Smooth muscle cell (in vitro differentiated cells): Measurements from ENCODE around the gene SGCG. TPM values are rescaled to one million over a fixed set of nuclear protein-coding genes. Genes with fewer than 3 reads are reported as not detected.

Source experiments
- DNase-seq: peaks from one replicate; lab custom pipeline; 2025; ENCODE audit not compliant: unreplicated experiment; lab: John Stamatoyannopoulos, UW
- H2AFZ ChIP-seq: fragments of 200-600 bp; sonication (generic); 2 replicates; pipeline ENCODE4 v1.6.0; 2016; ENCODE audit warnings: antibody characterized with exemption, low read depth, mild to moderate bottlenecking
- H3F3A ChIP-seq: fragments of 200-600 bp; sonication (generic); 2 replicates; pipeline ENCODE4 v1.6.0; 2017; ENCODE audit warnings: antibody characterized with exemption, low read depth
- H3K27ac ChIP-seq: fragments of 200-600 bp; sonication (generic); 2 replicates; pipeline ENCODE4 v1.5.1; 2016; ENCODE audit warnings: low read depth, mild to moderate bottlenecking
- H3K27me3 ChIP-seq: fragments of 200-600 bp; sonication (generic); 2 replicates; pipeline ENCODE4 v1.6.1; 2016; ENCODE audit warnings: low read depth, mild to moderate bottlenecking
- H3K36me3 ChIP-seq: fragments of 200-600 bp; sonication (generic); 2 replicates; pipeline ENCODE4 v1.5.1; 2016; ENCODE audit warnings: low read depth
- H3K4me1 ChIP-seq: fragments of 200-600 bp; sonication (generic); 2 replicates; pipeline ENCODE4 v1.5.1; 2016; ENCODE audit warnings: low read depth
- H3K4me2 ChIP-seq: fragments of 200-600 bp; sonication (generic); 2 replicates; pipeline ENCODE4 v1.6.0; 2016; ENCODE audit warnings: mild to moderate bottlenecking
- H3K4me3 ChIP-seq: fragments of 200-600 bp; sonication (generic); 2 replicates; pipeline ENCODE4 v1.5.1; 2016; ENCODE audit warnings: mild to moderate bottlenecking
- H3K79me2 ChIP-seq: fragments of 200-600 bp; sonication (generic); 2 replicates; pipeline ENCODE4 v1.6.0; 2016; ENCODE audit warnings: low read depth, mild to moderate bottlenecking
- H3K9ac ChIP-seq: fragments of 200-600 bp; sonication (generic); 2 replicates; pipeline ENCODE4 v1.6.0; 2016; ENCODE audit warnings: low read depth
- H3K9me3 ChIP-seq: fragments of 200-600 bp; sonication (generic); replicated peaks from 2 replicates; pipeline ENCODE4 v1.5.1; 2016; ENCODE audit warnings: low read depth
- H4K20me1 ChIP-seq: fragments of 200-600 bp; sonication (generic); 2 replicates; pipeline ENCODE4 v1.6.0; 2016; ENCODE audit warnings: low read depth
- WGBS: methylation state at CpG from one replicate; pipeline ENCODE4 v1.1.7; 2016; ENCODE audit warnings: low lambda C conversion rate; 5-methylcytosine and 5-hydroxymethylcytosine counted together
- polyA plus RNA-seq: library from polyadenylated mRNA; unstranded; fragments of >200 nt; fragmentation: Nextera tagmentation; extraction: Ambion mirVana; gene quantifications from 2 replicates; pipeline ENCODE4 v1.2.1, GENCODE V29; 2016
- total RNA-seq: library from RNA; depleted of rRNA; stranded (reverse); fragments of >200 nt; gene quantifications from 2 replicates; pipeline ENCODE4 v1.2.3, GENCODE V29; 2014
- TF ChIP-seq, protein P1 (sequence below): fragments of 200-600 bp; sonication (generic); IDR thresholded peaks from 2 replicates; pipeline ENCODE4 v1.5.1; 2017; ENCODE audit warnings: borderline replicate concordance, mild to moderate bottlenecking, antibody characterized with exemption; ENCODE audit not compliant: insufficient read depth, poor library complexity, severe bottlenecking

Gene SGCG
- total and polyA plus RNA-seq, 2 experiments from 2014 or later, result 2.3 to 5.1 TPM

DNA sequence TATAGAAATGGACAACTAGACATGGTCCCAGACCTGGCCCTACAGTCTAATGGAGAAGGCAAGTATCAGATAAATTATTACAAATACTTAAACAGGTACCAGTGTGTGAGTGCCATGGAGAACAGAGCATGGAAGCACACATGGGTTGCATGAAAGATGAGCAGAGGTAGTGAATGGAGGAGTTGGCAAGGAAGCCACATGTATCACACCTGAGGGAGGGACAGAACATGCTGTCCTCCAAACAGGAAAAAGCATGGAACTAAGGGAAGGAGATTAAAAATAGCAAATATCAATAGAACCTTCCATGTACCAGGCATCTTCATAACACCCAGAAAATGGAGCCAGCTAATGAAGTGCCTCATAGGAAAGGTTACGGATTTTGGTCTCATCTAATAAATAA, 166.8 kb downstream of the SGCG start:
- H3K27ac ChIP-seq, result no peak overlapping the region
- H3K4me2 ChIP-seq, result no peak overlapping the region
- no peaks in the 10 kb centered on the region for H3K79me2 ChIP-seq
- no peaks in the 10 kb centered on the region for H4K20me1 ChIP-seq
- no peak overlapping the region for H3K4me3 ChIP-seq
- H3K27me3 ChIP-seq, result no peaks in the 10 kb centered on the region
- H3K36me3 ChIP-seq, result peaks cover 7% of the 10 kb centered on the region
- H2AFZ ChIP-seq, result no peak overlapping the region
- no peaks in the 10 kb centered on the region for H3K9me3 ChIP-seq
- no peaks in the 10 kb centered on the region for H3K4me1 ChIP-seq
- no peaks in the 10 kb centered on the region for H3F3A ChIP-seq
- DNase-seq, result no peak
- no peak overlapping the region for H3K9ac ChIP-seq
- TF ChIP-seq, protein P1, sequence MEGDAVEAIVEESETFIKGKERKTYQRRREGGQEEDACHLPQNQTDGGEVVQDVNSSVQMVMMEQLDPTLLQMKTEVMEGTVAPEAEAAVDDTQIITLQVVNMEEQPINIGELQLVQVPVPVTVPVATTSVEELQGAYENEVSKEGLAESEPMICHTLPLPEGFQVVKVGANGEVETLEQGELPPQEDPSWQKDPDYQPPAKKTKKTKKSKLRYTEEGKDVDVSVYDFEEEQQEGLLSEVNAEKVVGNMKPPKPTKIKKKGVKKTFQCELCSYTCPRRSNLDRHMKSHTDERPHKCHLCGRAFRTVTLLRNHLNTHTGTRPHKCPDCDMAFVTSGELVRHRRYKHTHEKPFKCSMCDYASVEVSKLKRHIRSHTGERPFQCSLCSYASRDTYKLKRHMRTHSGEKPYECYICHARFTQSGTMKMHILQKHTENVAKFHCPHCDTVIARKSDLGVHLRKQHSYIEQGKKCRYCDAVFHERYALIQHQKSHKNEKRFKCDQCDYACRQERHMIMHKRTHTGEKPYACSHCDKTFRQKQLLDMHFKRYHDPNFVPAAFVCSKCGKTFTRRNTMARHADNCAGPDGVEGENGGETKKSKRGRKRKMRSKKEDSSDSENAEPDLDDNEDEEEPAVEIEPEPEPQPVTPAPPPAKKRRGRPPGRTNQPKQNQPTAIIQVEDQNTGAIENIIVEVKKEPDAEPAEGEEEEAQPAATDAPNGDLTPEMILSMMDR, result no peak
- 100% methylated on average over 1 of the region's 1 CpG for WGBS

- Histone ChIP-seq H3K79me2 (no peaks in the 10 kb centered on the region), H3K4me2 (no peak overlapping the region), H3K36me3 (peaks cover 7% of the 10 kb centered on the region), H3K27me3 (no peaks in the 10 kb centered on the region), H3K9me3 (no peaks in the 10 kb centered on the region), H3K4me1 (no peaks in the 10 kb centered on the region), H3F3A (no peaks in the 10 kb centered on the region), H3K27ac (no peak overlapping the region), H3K4me3 (no peak overlapping the region), H2AFZ (no peak overlapping the region), H4K20me1 (no peaks in the 10 kb centered on the region), H3K9ac (no peak overlapping the region)
- DNase-seq, result no peak
- 89% methylated on average over 4 of the region's 4 CpGs for WGBS
- TF ChIP-seq, protein P1, result no peak
Observed at GRCh38 chr13:23348262-23349127, 167.7 kb downstream of the SGCG start.

- no peaks in the 10 kb centered on the region for H4K20me1 ChIP-seq
- H3K4me2 ChIP-seq, result no peak overlapping the region
- no peak overlapping the region for H2AFZ ChIP-seq
- TF ChIP-seq, protein P1, result no peak
- H3K27me3 ChIP-seq, result no peaks in the 10 kb centered on the region
- over 99% methylated on average over 4 of the region's 4 CpGs for WGBS
- no peaks in the 10 kb centered on the region for H3K9me3 ChIP-seq
- H3K27ac ChIP-seq, result peak overlapping the region; percentile 28
- H3F3A ChIP-seq, result no peaks in the 10 kb centered on the region
- no peak for DNase-seq
- H3K9ac ChIP-seq, result no peak overlapping the region
- no peak overlapping the region for H3K4me3 ChIP-seq
- no peaks in the 10 kb centered on the region for H3K79me2 ChIP-seq
- H3K36me3 ChIP-seq, result peaks cover 4% of the 10 kb centered on the region
- H3K4me1 ChIP-seq, result no peaks in the 10 kb centered on the region
Observed at GRCh38 chr13:23349161-23349897, 168.6 kb downstream of the SGCG start.
